Spleen (tissue), 11 donors: ENCODE results near the gene FBXO5. TPM values are rescaled to one million over a fixed set of nuclear protein-coding genes. Genes with fewer than 3 reads are reported as not detected.

Experiments
- DNase-seq: peaks from one replicate; pipeline ENCODE4 v3.0.0-alpha.2; 2020
- H3K27ac ChIP-seq, 8 donors: fragments of 200-600 bp; sonication (generic) in 7 of 8; 1 replicate in 4 of 8; 2 replicates in 4 of 8; pipeline versions ENCODE4 v1.5.0 to v1.8.0; 2016 to 2021; ENCODE audit warnings: inconsistent platforms in 4 of 8, mild to moderate bottlenecking in 4 of 8, moderate library complexity in 1 of 8
- H3K27me3 ChIP-seq, 7 donors: fragments of 200-600 bp; sonication (generic) in 6 of 7; replicated peaks in 1 of 7; 1 replicate in 4 of 7; 2 replicates in 3 of 7; pipeline versions ENCODE4 v1.5.0 to v1.8.0; 2016 to 2021; ENCODE audit warnings: inconsistent platforms in 3 of 7, mild to moderate bottlenecking in 1 of 7
- H3K36me3 ChIP-seq, 6 donors: fragments of 200-600 bp; sonication (generic) in 5 of 6; 1 replicate in 4 of 6; 2 replicates in 2 of 6; pipeline versions ENCODE4 v1.5.0 to v1.8.0; 2016 to 2021; ENCODE audit warnings: inconsistent platforms in 2 of 6
- H3K4me1 ChIP-seq, 6 donors: fragments of 200-600 bp; sonication (generic) in 5 of 6; 1 replicate in 3 of 6; 2 replicates in 3 of 6; pipeline versions ENCODE4 v1.5.0 to v1.8.0; 2016 to 2021; ENCODE audit warnings: inconsistent platforms in 3 of 6
- H3K4me3 ChIP-seq, 8 donors: fragments of 200-600 bp; sonication (generic) in 7 of 8; 1 replicate in 4 of 8; 2 replicates in 4 of 8; pipeline versions ENCODE4 v1.5.0 to v1.8.0; 2016 to 2021; ENCODE audit warnings: inconsistent platforms in 4 of 8, mild to moderate bottlenecking in 4 of 8, moderate library complexity in 2 of 8
- H3K9me3 ChIP-seq, 8 donors: fragments of 200-600 bp; sonication (generic) in 7 of 8; 1 replicate in 4 of 8; 2 replicates in 4 of 8; pipeline versions ENCODE4 v1.5.0 to v1.8.0; 2016 to 2021; ENCODE audit warnings: inconsistent platforms in 4 of 8
- CTCF ChIP-seq, 11 experiments: fragments of 200-600 bp in 7 of 11; fragments of 450-650 bp in 4 of 11; sonication (generic) in 4 of 11; IDR thresholded peaks in 8 of 11; conservative IDR thresholded peaks in 3 of 11; 1 replicate in 7 of 11; 2 replicates in 4 of 11; pipeline versions ENCODE4 v1.4.0 to v1.8.0; 2016 to 2021; ENCODE audit warnings: antibody characterized with exemption in 11 of 11, inconsistent platforms in 4 of 11, mild to moderate bottlenecking in 1 of 11
- POLR2A ChIP-seq, 3 donors: fragments of 450-650 bp; IDR thresholded peaks; one replicate each; pipeline ENCODE4 v1.5.1; 2017; ENCODE audit warnings: antibody characterized with exemption in 3 of 3, mild to moderate bottlenecking in 1 of 3
- POLR2AphosphoS5 ChIP-seq, 3 donors: sonication (generic); formaldehyde crosslinking; IDR thresholded peaks; one replicate each; pipeline ENCODE4 v1.5.1; 2017; ENCODE audit warnings: antibody characterized with exemption in 3 of 3
- WGBS, 5 donors: extraction: QIAGEN DNeasy Blood & Tissue Kit in 3 of 5; methylation state at CpG; one replicate each; pipeline versions ENCODE4 v1.1.5 to v1.1.7; 2013 to 2018; 5-methylcytosine and 5-hydroxymethylcytosine counted together
- intact Hi-C: fragments of 100-400 bp; cut with DNase I; formaldehyde crosslinking; loops from one replicate; pipeline ENCODE4 v1.15.0; 2023; ENCODE audit warnings: low total_unique reads
- polyA plus RNA-seq, 3 donors: library from polyadenylated mRNA; stranded (reverse); fragments of 200-250 nt; gene quantifications; one replicate each; pipeline ENCODE4 v1.2.1, GENCODE V29; 2013
- small RNA-seq, 4 donors: library from RNA; depleted of rRNA; stranded (forward); fragments of <200 nt; gene quantifications; one replicate each; pipeline ENCODE3, GENCODE V24; 2016
- total RNA-seq, 7 donors: library from RNA; depleted of rRNA in 3 of 7; stranded (reverse); fragments of >200 nt in 3 of 7; fragmentation: NEBNext Ultra II Directional in 4 of 7; extraction: Animal tissue kit (Norgen Biotek cat#: 25700) in 4 of 7; gene quantifications; one replicate each; pipeline versions ENCODE4 v1.1.0 to v1.2.1, GENCODE V29; 2016 to 2021
- donor health status: healthy with polysubstance abuse.
- donor health status: DM: no; HTN: no; CAD: no; lungs with moderate emphysema.
- donor health status: DM: no; HTN: no; CAD: no.
- donor health status: Bipolar disorder and iron deficiency.
- donor health status: healthy.
- donor health status: DM: no; HTN: no; CAD: no.
- donor health status: DM: yes; HTN: yes; CAD: no.

Gene FBXO5
- total and polyA plus RNA-seq, 10 donors: 4.8 to 15.0 (median 8.6) TPM

- no peak overlapping the region for H3K4me3 ChIP-seq
- H3K27me3 ChIP-seq: no peaks in the 10 kb centered on the region
- 66 to 81% (median 77%) methylated on average over 2 of the region's 2 CpGs for WGBS, 5 donors
- no peaks in the 10 kb centered on the region for H3K4me1 ChIP-seq
- no peaks in the 10 kb centered on the region for H3K9me3 ChIP-seq
- no peaks in the 10 kb centered on the region for H3K36me3 ChIP-seq
- H3K27ac ChIP-seq: no peak overlapping the region
- no peak for TF ChIP-seq CTCF (IDR thresholded peaks at IDR 0.05 in 8 of 11, conservative IDR thresholded peaks at IDR 0.05 in 3 of 11)
- TF ChIP-seq POLR2AphosphoS5 (IDR thresholded peaks at IDR 0.05): no peak
- TF ChIP-seq POLR2A (IDR thresholded peaks at IDR 0.05): no peak
- intact Hi-C loops: loop anchor here (10.0 kb wide), 1 partner anchor 48 kb away; no protein-coding TSS in a partner anchor
- no peak for DNase-seq
Observed at GRCh38 chr6:152922706-152923105, 60.1 kb downstream of the FBXO5 start.

Small RNA genes within 50 kb of the gene (small RNA-seq; reads per million reads assigned to genes)
- 0 reads per million in 4 donors for gene AL080276.1

Other genes starting within 250 kb of the FBXO5 start
- 1 to 10 TPM; 1.6 to 7.4 (median 3.1) TPM for gene VIP, start 232.2 kb downstream of the FBXO5 start, total RNA-seq
- 10 to 100 TPM in 2 of 3 donors, 1 to 10 TPM in 1; 1.5 to 25.2 (median 19.3) TPM for gene VIP, start 232.2 kb downstream of the FBXO5 start, polyA plus RNA-seq
- gene MTRF1L, start 19.7 kb upstream of the FBXO5 start, total RNA-seq: 10 to 100 TPM; 17.2 to 56.4 (median 28.2) TPM
- 10 to 100 TPM in 2 of 3 donors, 1 to 10 TPM in 1; 9.6 to 20.0 (median 10.4) TPM for gene MTRF1L, start 19.7 kb upstream of the FBXO5 start, polyA plus RNA-seq
- gene RGS17, start 148.2 kb upstream of the FBXO5 start, total RNA-seq: under 1 TPM in 3 of 7 donors, not detected in 4; 0.07 to 0.33 (median 0.22) TPM
- under 1 TPM in 2 of 3 donors, not detected in 1; 0.03 to 0.06 TPM for gene RGS17, start 148.2 kb upstream of the FBXO5 start, polyA plus RNA-seq